Testis (tissue), 3 donors: ENCODE data around the gene NTM. TPM values are rescaled to one million over a fixed set of nuclear protein-coding genes. Genes with fewer than 3 reads are reported as not detected.

Experiments used
- DNase-seq: peaks from one replicate; pipeline ENCODE4 v3.0.0-alpha.2; 2019
- H3K27ac ChIP-seq, 2 donors: fragments of 200-600 bp; sonication (generic); one replicate each; pipeline ENCODE4 v1.5.1; 2019
- H3K27me3 ChIP-seq: fragments of 200-600 bp; sonication (generic); one replicate; pipeline ENCODE4 v1.5.1; 2019
- H3K36me3 ChIP-seq: fragments of 200-600 bp; sonication (generic); one replicate; pipeline ENCODE4 v1.5.1; 2017; ENCODE audit warnings: low read depth; ENCODE audit errors: missing control alignments
- H3K4me1 ChIP-seq: fragments of 200-600 bp; sonication (generic); one replicate; pipeline ENCODE4 v1.5.1; 2019
- H3K4me3 ChIP-seq, 2 donors: fragments of 200-600 bp; sonication (generic); one replicate each; pipeline ENCODE4 v1.5.1; 2017 to 2019
- H3K9me3 ChIP-seq: fragments of 200-600 bp; sonication (generic); one replicate; pipeline ENCODE4 v1.5.1; 2017
- POLR2A ChIP-seq: fragments of 450-650 bp; IDR thresholded peaks from one replicate; pipeline ENCODE4 v1.6.1; 2017; ENCODE audit warnings: antibody characterized with exemption, mild to moderate bottlenecking, moderate library complexity
- WGBS, 2 donors: methylation state at CpG; one replicate each; pipeline ENCODE4 v1.1.5; 2018; 5-methylcytosine and 5-hydroxymethylcytosine counted together
- intact Hi-C: fragments of 100-400 bp; cut with DNase I; formaldehyde crosslinking; loops from one replicate; pipeline ENCODE4 v1.15.1; 2023; ENCODE audit warnings: low total_unique reads
- polyA plus RNA-seq: library from polyadenylated mRNA; stranded (reverse); fragments of 350-450 nt; fragmentation: Illumina TruSeq; extraction: RNeasy Lipid Tissue Mini Kit (QIAGEN cat#74804); gene quantifications from one replicate; pipeline ENCODE4 v1.2.3, GENCODE V29; 2014; ENCODE audit warnings: low read depth, low replicate concordance; ENCODE audit not compliant: insufficient read depth
- total RNA-seq, 2 donors: library from RNA; depleted of rRNA; stranded (reverse); fragments of >200 nt; gene quantifications; one replicate each; pipeline ENCODE4 v1.2.3, GENCODE V29; 2016
- TF ChIP-seq, protein P1 (sequence below), 3 experiments: fragments of 450-650 bp in 2 of 3; fragments of 200-600 bp in 1 of 3; sonication (generic) in 1 of 3; IDR thresholded peaks; one replicate each; pipeline ENCODE4 v1.5.1; 2016 to 2019; ENCODE audit warnings: antibody characterized with exemption in 3 of 3, mild to moderate bottlenecking in 2 of 3, moderate library complexity in 1 of 3

Gene NTM
- total and polyA plus RNA-seq, 3 donors from 2014 or later: 1.7 to 4.5 (median 1.8) TPM

- no peaks in the 10 kb centered on the region for H3K27me3 ChIP-seq
- DNase-seq: no peak
- TF ChIP-seq POLR2A: no peak
- TF ChIP-seq, protein P1, sequence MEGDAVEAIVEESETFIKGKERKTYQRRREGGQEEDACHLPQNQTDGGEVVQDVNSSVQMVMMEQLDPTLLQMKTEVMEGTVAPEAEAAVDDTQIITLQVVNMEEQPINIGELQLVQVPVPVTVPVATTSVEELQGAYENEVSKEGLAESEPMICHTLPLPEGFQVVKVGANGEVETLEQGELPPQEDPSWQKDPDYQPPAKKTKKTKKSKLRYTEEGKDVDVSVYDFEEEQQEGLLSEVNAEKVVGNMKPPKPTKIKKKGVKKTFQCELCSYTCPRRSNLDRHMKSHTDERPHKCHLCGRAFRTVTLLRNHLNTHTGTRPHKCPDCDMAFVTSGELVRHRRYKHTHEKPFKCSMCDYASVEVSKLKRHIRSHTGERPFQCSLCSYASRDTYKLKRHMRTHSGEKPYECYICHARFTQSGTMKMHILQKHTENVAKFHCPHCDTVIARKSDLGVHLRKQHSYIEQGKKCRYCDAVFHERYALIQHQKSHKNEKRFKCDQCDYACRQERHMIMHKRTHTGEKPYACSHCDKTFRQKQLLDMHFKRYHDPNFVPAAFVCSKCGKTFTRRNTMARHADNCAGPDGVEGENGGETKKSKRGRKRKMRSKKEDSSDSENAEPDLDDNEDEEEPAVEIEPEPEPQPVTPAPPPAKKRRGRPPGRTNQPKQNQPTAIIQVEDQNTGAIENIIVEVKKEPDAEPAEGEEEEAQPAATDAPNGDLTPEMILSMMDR (IDR thresholded peaks at IDR 0.05): no peak
- no peaks in the 10 kb centered on the region for H3K36me3 ChIP-seq
- H3K4me3 ChIP-seq: no peak overlapping the region
- H3K27ac ChIP-seq: no peak overlapping the region
- 81 to 91% methylated on average over 7 of the region's 7 CpGs for WGBS, 2 donors
- no peaks in the 10 kb centered on the region for H3K9me3 ChIP-seq
- intact Hi-C loops: no loop called here
- no peaks in the 10 kb centered on the region for H3K4me1 ChIP-seq
Measured at GRCh38 chr11:131796089-131796488, 425.7 kb downstream of the NTM start.

DNA sequence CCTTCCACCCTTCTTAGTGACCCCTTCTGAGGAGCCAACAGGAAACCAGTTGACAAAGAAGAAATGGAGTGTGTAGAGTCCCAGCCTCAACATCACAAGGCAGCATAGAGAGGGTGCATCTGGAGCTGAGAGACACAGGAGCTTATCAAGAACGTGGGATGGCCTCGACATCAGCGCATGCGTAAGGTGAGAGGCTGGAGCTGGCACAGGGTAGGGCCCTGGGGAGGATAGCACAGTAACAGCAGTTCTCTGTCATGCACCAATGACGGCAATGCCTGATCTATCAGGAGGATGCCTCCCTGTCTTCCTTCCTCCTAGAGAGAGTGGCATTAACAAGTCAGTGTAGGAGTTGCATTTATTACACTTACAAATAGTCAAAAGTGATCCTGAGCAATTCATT lies 426.1 kb downstream of the NTM start:
- Histone ChIP-seq H3K9me3 (no peaks in the 10 kb centered on the region), H3K4me1 (no peaks in the 10 kb centered on the region), H3K27me3 (no peaks in the 10 kb centered on the region), H3K4me3 (no peak overlapping the region), H3K27ac (no peak overlapping the region), H3K36me3 (no peaks in the 10 kb centered on the region)
- WGBS, 2 donors: 42 to 43% methylated on average over 5 of the region's 5 CpGs
- no peak for TF ChIP-seq POLR2A
- TF ChIP-seq, protein P1 (IDR thresholded peaks at IDR 0.05): no peak
- intact Hi-C loops: no loop called here
- DNase-seq: peak; percentile 66

GRCh38 chr11:131800452-131800851 lies 430.0 kb downstream of the NTM start:
- no peak for DNase-seq
- Histone ChIP-seq H3K4me3 (no peak overlapping the region), H3K9me3 (no peaks in the 10 kb centered on the region), H3K36me3 (no peaks in the 10 kb centered on the region), H3K27ac (no peak overlapping the region), H3K27me3 (no peaks in the 10 kb centered on the region), H3K4me1 (no peaks in the 10 kb centered on the region)
- no peak for TF ChIP-seq POLR2A
- TF ChIP-seq, protein P1 (IDR thresholded peaks at IDR 0.05): no peak
- intact Hi-C loops: no loop called here
- 63 to 85% methylated on average over 2 of the region's 2 CpGs for WGBS, 2 donors

DNA sequence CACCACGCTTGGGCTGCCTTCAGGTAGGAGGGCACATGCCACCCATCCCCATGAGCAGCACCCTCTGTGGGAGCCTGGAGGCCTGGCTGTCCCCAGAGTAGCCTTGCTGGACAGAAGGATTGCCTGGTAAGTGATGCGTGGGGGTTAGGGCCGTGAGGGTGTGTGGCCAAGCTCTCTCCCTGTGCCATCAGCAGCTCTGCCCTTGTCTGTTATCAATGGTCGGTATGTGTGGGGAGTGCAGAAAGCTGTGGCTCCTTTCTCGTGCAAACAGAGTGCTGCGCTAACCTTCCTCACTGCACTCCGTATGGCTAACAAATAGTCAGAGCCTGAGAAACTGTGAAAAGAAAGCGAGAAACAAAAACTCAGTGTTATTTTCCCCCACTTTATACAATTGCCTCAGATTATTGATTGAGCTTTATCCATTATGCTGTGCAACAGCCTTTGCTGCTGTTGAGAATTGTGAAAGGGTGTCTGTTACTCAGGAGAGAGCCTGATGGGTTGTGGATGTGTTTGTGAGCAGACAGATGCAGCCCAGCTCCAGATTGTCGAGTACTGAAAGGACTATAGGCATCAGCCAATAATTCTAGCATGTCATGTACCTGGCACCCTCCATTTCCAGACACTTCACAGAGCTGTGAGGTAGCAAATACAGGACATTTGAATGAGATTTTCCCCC lies 432.2 kb downstream of the NTM start:
- intact Hi-C loops: no loop called here
- H3K27ac ChIP-seq: peak overlapping the region in 1 of 2 donors; percentile 15
- DNase-seq: peak; percentile 79
- 35 to 46% methylated on average over 9 of the region's 9 CpGs for WGBS, 2 donors
- no peaks in the 10 kb centered on the region for H3K4me1 ChIP-seq
- H3K27me3 ChIP-seq: no peaks in the 10 kb centered on the region
- H3K9me3 ChIP-seq: no peaks in the 10 kb centered on the region
- H3K4me3 ChIP-seq: no peak overlapping the region
- no peak for TF ChIP-seq POLR2A
- TF ChIP-seq, protein P1 (IDR thresholded peaks at IDR 0.05): no peak
- H3K36me3 ChIP-seq: no peaks in the 10 kb centered on the region

DNA sequence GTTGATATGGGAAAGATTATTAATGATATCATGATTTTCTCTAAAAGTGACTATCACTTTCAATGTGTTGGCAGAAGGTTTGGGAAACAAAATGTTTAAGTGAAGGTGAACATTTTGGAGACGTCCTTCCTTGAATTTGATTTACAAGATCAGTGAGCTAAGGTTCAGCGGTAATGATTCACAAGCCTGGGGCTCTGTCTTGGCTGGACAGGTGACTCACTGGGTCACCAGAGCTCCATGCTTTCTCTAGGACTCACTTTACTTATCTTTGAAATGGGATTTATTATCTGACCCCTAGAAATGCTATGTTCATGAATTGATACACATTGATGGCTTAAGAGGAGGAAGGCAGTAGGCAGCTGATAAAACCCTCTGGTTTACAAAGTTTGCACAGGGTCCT lies 437.5 kb downstream of the NTM start:
- TF ChIP-seq POLR2A: no peak
- TF ChIP-seq, protein P1 (IDR thresholded peaks at IDR 0.05): no peak
- Histone ChIP-seq H3K4me1 (no peaks in the 10 kb centered on the region), H3K4me3 (no peak overlapping the region), H3K27ac (no peak overlapping the region), H3K27me3 (no peaks in the 10 kb centered on the region), H3K36me3 (no peaks in the 10 kb centered on the region), H3K9me3 (no peaks in the 10 kb centered on the region)
- no peak for DNase-seq
- 76% methylated on average over 2 of the region's 2 CpGs for WGBS, 2 donors
- intact Hi-C loops: no loop called here
